Left cardiac atrium (tissue), 4 donors: ENCODE results near the gene KIR3DL1. TPM values are rescaled to one million over a fixed set of nuclear protein-coding genes. Genes with fewer than 3 reads are reported as not detected.
"Not testable (repeated sequence)": the region's sequence is repeated elsewhere in the genome, so short reads cannot be mapped to it uniquely, and the experiment has no call there.

Source experiments
- ATAC-seq, 2 donors: fragments of 200-7000 bp; cut with Tn5 transposase; one replicate each; pipeline ENCODE4 v1.9.1; 2020; ENCODE audit warnings: mild to moderate bottlenecking in 2 of 2, moderate library complexity in 2 of 2
- DNase-seq: peaks from one replicate; pipeline ENCODE4 v3.0.0-alpha.2; 2020
- intact Hi-C, 2 donors: fragments of 100-400 bp; cut with DNase I; formaldehyde crosslinking; loops; one replicate each; pipeline versions ENCODE4 v1.14.1 to v1.15.1; 2022 to 2023
- total RNA-seq, 2 donors: library from RNA; stranded (reverse); fragmentation: NEBNext Ultra II Directional; extraction: Animal tissue kit (Norgen Biotek cat#: 25700); gene quantifications; one replicate each; pipeline ENCODE4 v1.2.1, GENCODE V29; 2021
- donor health status: DM: no; HTN: yes; CAD: no.
- donor health status: DM: no; HTN: yes; CAD: no; lungs with severe emphysema.
- donor health status: DM: yes; HTN: yes; CAD: no.
- donor health status: Dilated cardiomyopathy.

Gene KIR3DL1
- total RNA-seq, 2 donors from 2014 or later: not detected

- no peak for DNase-seq
- no peak for ATAC-seq
- intact Hi-C loops: no loop called here
These were observed 10.4 kb upstream of the KIR3DL1 start for GRCh38 chr19:54805665-54806515.

- DNase-seq (no peak), ATAC-seq (no peak)
- intact Hi-C loops: no loop called here
These were observed 9.8 kb upstream of the KIR3DL1 start for GRCh38 chr19:54806516-54806838.

GRCh38 chr19:54814571-54814970 lies 1.7 kb upstream of the KIR3DL1 start:
- ATAC-seq, DNase-seq, intact Hi-C loops: not testable (repeated sequence)

- no peak for DNase-seq
These were observed 1.6 kb downstream of the KIR3DL1 start for GRCh38 chr19:54817670-54818536.

GRCh38 chr19:54824416-54824815 lies 8.1 kb downstream of the KIR3DL1 start:
- ATAC-seq, intact Hi-C loops: not testable (repeated sequence)

More at GRCh38 chr19:54817670-54818536, 1.6 kb downstream of the KIR3DL1 start:
- intact Hi-C loops: no loop called here
- no peak for ATAC-seq

GRCh38 chr19:54825326-54825725 lies 9.1 kb downstream of the KIR3DL1 start:
- ATAC-seq, intact Hi-C loops: not testable (repeated sequence)

More at GRCh38 chr19:54824416-54824815, 8.1 kb downstream of the KIR3DL1 start:
- DNase-seq: not testable (repeated sequence)

GRCh38 chr19:54828064-54828463 lies 11.8 kb downstream of the KIR3DL1 start:
- intact Hi-C loops, DNase-seq, ATAC-seq: not testable (repeated sequence)

More at GRCh38 chr19:54825326-54825725, 9.1 kb downstream of the KIR3DL1 start:
- not testable (repeated sequence) for DNase-seq

- ATAC-seq, intact Hi-C loops, DNase-seq: not testable (repeated sequence)
These were observed 16.2 kb downstream of the KIR3DL1 start, which contains the start of gene KIR2DS4 for GRCh38 chr19:54832496-54832895. TSS of gene KIR2DS4 (plus strand) at chr19:54832676.

GRCh38 chr19:54835126-54835525 lies 18.9 kb downstream of the KIR3DL1 start:
- intact Hi-C loops, ATAC-seq, DNase-seq: not testable (repeated sequence)

GRCh38 chr19:54837522-54837921 lies 21.3 kb downstream of the KIR3DL1 start:
- ATAC-seq, DNase-seq, intact Hi-C loops: not testable (repeated sequence)

- ATAC-seq, intact Hi-C loops, DNase-seq: not testable (repeated sequence)
These were observed 26.9 kb downstream of the KIR3DL1 start for GRCh38 chr19:54843171-54843570.

- DNase-seq, intact Hi-C loops, ATAC-seq: not testable (repeated sequence)
These were observed 33.9 kb downstream of the KIR3DL1 start, which contains the start of gene KIR3DL2 for GRCh38 chr19:54850061-54850640. TSS of gene KIR3DL2 (plus strand) at chr19:54850443. CDS start at chr19:54850476, 33 bp downstream.

- intact Hi-C loops: no loop called here
- DNase-seq: no peak
- ATAC-seq: no peak
These were observed 34.7 kb downstream of the KIR3DL1 start for GRCh38 chr19:54850930-54851329.

GRCh38 chr19:54851353-54851752 lies 35.1 kb downstream of the KIR3DL1 start:
- intact Hi-C loops: no loop called here
- DNase-seq (no peak), ATAC-seq (no peak)

- DNase-seq, intact Hi-C loops, ATAC-seq: not testable (repeated sequence)
These were observed 39.0 kb downstream of the KIR3DL1 start for GRCh38 chr19:54855241-54855640.

GRCh38 chr19:54858476-54858875 lies 42.2 kb downstream of the KIR3DL1 start:
- DNase-seq, intact Hi-C loops, ATAC-seq: not testable (repeated sequence)

GRCh38 chr19:54859421-54859820 lies 43.2 kb downstream of the KIR3DL1 start:
- intact Hi-C loops, DNase-seq, ATAC-seq: not testable (repeated sequence)

GRCh38 chr19:54863459-54863858 lies 47.2 kb downstream of the KIR3DL1 start:
- ATAC-seq, intact Hi-C loops, DNase-seq: not testable (repeated sequence)

- intact Hi-C loops: no loop called here
- ATAC-seq: no peak
- no peak for DNase-seq
These were observed 55.4 kb downstream of the KIR3DL1 start for GRCh38 chr19:54871696-54872095.
